ENCODE data around the gene KCNG2.

DNA sequence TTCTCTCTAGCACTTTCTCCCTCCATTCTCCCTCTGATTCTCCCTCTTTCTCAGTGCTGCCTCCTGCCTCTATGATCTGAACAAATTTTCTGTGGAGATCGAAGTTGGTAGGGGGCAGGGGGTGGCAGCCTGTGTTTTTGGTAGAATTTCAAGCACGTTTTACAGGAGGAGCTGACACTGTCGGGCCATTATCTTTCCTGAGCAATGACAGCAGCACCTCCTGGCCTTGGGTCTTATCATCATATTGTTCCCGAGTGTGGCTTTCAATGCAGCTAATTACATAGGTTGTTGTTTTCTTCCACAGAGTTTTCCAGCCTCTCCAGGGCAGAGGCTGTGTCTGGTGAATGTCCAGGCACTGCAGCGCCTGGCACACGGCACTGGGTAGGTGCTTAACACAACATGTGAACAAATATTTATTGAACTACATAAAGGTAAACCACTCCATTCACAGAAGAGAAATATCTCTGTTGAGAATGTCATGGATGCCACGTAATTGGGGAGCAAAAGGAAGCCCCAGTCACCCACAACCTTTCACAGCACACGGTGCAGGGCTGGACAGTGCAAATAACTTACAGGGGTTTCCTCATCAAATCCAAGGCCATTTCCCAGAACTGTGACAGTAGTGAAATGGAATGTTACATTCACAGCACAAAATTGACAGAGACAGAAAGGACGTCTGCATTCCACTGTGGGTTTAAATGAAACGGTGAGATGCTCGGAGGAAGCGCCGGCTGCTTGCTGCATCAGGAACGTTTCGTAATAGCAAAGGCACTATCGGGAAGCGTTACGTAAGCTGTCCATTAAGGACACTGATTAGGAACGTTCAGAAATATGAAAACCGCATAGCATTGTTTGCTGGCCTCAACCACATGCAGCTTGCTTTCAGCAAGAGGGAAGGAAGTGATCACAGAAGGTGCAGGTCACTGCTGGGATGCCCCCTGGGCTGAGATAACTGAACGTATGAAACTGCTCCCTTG lies 6.5 kb upstream of the KCNG2 start:
- TF ChIP-seq, protein P1, sequence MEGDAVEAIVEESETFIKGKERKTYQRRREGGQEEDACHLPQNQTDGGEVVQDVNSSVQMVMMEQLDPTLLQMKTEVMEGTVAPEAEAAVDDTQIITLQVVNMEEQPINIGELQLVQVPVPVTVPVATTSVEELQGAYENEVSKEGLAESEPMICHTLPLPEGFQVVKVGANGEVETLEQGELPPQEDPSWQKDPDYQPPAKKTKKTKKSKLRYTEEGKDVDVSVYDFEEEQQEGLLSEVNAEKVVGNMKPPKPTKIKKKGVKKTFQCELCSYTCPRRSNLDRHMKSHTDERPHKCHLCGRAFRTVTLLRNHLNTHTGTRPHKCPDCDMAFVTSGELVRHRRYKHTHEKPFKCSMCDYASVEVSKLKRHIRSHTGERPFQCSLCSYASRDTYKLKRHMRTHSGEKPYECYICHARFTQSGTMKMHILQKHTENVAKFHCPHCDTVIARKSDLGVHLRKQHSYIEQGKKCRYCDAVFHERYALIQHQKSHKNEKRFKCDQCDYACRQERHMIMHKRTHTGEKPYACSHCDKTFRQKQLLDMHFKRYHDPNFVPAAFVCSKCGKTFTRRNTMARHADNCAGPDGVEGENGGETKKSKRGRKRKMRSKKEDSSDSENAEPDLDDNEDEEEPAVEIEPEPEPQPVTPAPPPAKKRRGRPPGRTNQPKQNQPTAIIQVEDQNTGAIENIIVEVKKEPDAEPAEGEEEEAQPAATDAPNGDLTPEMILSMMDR (conservative IDR thresholded peaks at IDR 0.05), result no peak
- TF ChIP-seq ZFX (IDR thresholded peaks at IDR 0.05), result no peak
